SK-N-MC (cell line): Measurements from ENCODE around the gene SON.

ENCODE experiments used
- DNase-seq: peaks from one replicate; pipeline ENCODE4 v3.0.0-alpha.2; 2011; ENCODE audit warnings: low read depth, low spot score
- H3K27ac ChIP-seq: fragments of 200-600 bp; sonication (generic); 2 replicates; pipeline ENCODE4 v1.5.1; 2016; ENCODE audit warnings: mixed run types
- H3K36me3 ChIP-seq: fragments of 200-600 bp; sonication (generic); 2 replicates; pipeline ENCODE4 v1.6.1; 2017; ENCODE audit warnings: antibody characterized with exemption, low read length, mixed read lengths; ENCODE audit not compliant: insufficient read depth
- H3K4me3 ChIP-seq: fragments of 200-600 bp; sonication (generic); 2 replicates; pipeline ENCODE4 v1.5.1; 2016
- H3K9ac ChIP-seq: fragments of 200-600 bp; sonication (generic); 2 replicates; pipeline ENCODE4 v1.8.0; 2017; ENCODE audit warnings: mixed run types, mixed read lengths; ENCODE audit not compliant: insufficient read length
- H3K9me3 ChIP-seq: fragments of 200-600 bp; sonication (generic); 2 replicates; pipeline ENCODE4 v1.6.1; 2017; ENCODE audit warnings: low read depth, mild to moderate bottlenecking, antibody characterized with exemption, low read length, moderate library complexity, mixed read lengths
- EZH2 ChIP-seq: fragments of 200-600 bp; sonication (generic); IDR thresholded peaks from one replicate; pipeline ENCODE4 v1.6.1; 2017; ENCODE audit warnings: antibody characterized with exemption
- FOXP2 ChIP-seq: optimal IDR thresholded peaks from 2 replicates; pipeline ENCODE3; 2011; ENCODE audit warnings: mild to moderate bottlenecking, moderate library complexity; ENCODE audit not compliant: insufficient read depth; ENCODE audit errors: extremely low read length, control extremely low read depth
- POLR2AphosphoS5 ChIP-seq: IDR thresholded peaks from 2 replicates; pipeline ENCODE4 v1.6.1; 2012; ENCODE audit warnings: mild to moderate bottlenecking, low read depth, low read length, borderline replicate concordance

The SON gene

DNA sequence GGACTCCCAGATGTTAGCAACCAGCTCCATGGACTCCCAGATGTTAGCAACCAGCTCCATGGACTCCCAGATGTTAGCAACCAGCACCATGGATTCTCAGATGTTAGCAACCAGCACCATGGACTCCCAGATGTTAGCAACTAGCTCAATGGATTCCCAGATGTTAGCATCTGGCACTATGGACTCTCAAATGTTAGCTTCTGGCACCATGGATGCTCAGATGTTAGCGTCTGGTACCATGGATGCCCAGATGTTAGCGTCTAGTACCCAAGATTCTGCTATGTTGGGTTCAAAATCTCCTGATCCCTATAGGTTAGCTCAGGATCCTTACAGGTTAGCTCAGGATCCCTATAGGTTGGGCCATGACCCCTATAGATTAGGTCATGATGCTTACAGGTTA, 8.8 kb downstream of the SON start:
- H3K27ac ChIP-seq = no peak overlapping the region
- H3K36me3 ChIP-seq = peaks cover 96% of the 10 kb centered on the region
- DNase-seq = no peak
- H3K4me3 ChIP-seq = no peak overlapping the region
- TF ChIP-seq FOXP2 (no peak), POLR2AphosphoS5 (no peak), EZH2 (no peak)
- H3K9ac ChIP-seq = no peak overlapping the region
- no peaks in the 10 kb centered on the region for H3K9me3 ChIP-seq

DNA sequence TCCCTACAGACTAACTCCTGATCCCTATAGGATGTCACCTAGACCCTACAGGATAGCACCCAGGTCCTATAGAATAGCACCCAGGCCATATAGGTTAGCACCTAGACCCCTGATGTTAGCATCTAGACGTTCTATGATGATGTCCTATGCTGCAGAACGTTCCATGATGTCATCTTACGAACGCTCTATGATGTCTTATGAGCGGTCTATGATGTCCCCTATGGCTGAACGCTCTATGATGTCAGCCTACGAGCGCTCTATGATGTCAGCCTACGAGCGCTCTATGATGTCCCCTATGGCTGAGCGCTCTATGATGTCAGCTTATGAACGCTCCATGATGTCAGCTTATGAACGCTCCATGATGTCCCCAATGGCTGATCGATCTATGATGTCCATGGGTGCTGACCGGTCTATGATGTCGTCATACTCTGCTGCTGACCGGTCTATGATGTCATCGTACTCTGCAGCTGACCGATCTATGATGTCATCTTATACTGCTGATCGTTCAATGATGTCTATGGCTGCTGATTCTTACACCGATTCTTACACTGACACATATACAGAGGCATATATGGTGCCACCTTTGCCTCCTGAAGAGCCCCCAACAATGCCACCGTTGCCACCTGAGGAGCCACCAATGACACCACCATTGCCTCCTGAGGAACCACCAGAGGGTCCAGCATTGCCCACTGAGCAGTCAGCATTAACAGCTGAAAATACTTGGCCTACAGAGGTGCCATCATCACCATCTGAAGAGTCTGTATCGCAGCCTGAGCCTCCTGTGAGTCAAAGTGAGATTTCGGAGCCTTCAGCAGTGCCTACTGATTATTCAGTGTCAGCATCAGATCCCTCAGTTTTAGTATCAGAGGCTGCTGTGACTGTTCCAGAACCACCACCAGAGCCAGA, 9.5 kb downstream of the SON start:
- TF ChIP-seq FOXP2 = no peak
- TF ChIP-seq POLR2AphosphoS5 = no peak; the same call in 1 of the 2 replicates
- no peak for TF ChIP-seq EZH2
- no peak overlapping the region for H3K4me3 ChIP-seq
- H3K9ac ChIP-seq = no peak overlapping the region
- H3K36me3 ChIP-seq = peaks cover 96% of the 10 kb centered on the region
- no peak overlapping the region for H3K27ac ChIP-seq
- no peaks in the 10 kb centered on the region for H3K9me3 ChIP-seq
- DNase-seq = no peak

DNA sequence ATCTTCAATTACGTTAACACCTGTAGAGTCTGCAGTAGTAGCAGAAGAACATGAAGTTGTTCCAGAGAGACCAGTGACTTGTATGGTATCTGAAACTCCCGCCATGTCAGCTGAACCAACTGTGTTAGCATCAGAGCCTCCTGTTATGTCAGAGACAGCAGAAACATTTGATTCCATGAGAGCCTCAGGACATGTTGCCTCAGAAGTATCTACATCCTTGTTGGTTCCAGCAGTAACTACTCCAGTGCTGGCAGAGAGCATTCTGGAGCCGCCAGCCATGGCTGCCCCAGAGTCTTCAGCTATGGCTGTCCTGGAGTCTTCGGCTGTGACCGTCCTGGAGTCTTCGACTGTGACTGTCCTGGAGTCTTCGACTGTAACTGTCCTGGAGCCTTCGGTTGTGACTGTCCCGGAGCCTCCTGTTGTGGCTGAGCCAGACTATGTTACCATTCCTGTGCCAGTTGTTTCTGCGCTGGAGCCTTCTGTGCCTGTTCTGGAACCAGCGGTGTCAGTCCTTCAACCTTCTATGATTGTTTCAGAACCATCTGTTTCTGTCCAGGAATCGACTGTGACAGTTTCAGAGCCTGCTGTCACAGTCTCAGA, 10.3 kb downstream of the SON start:
- Histone ChIP-seq H3K9ac (no peak overlapping the region), H3K27ac (no peak overlapping the region), H3K9me3 (no peaks in the 10 kb centered on the region), H3K4me3 (no peak overlapping the region), H3K36me3 (peaks cover 96% of the 10 kb centered on the region)
- TF ChIP-seq POLR2AphosphoS5 (0 out of 2 replicates have a peak, but pooled peaks have one; percentile 20), EZH2 (no peak)
- no peak for DNase-seq

DNA sequence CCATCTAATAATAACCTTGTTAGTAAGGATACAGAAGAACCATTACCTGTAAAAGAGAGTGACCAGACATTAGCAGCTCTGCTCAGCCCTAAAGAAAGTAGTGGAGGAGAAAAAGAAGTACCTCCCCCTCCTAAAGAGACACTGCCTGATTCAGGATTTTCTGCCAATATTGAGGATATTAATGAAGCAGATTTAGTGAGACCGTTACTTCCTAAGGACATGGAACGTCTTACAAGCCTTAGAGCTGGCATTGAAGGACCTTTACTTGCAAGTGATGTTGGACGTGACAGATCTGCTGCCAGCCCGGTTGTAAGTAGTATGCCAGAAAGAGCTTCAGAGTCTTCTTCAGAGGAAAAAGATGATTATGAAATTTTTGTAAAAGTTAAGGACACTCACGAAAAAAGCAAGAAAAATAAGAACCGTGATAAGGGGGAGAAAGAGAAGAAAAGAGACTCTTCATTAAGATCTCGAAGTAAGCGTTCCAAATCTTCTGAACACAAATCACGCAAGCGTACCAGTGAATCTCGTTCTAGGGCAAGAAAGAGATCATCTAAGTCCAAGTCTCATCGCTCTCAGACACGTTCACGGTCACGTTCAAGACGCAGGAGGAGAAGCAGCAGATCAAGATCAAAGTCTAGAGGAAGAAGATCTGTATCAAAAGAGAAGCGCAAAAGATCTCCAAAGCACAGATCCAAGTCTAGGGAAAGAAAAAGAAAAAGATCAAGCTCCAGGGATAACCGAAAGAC, 11.6 kb downstream of the SON start:
- Histone ChIP-seq H3K27ac (no peak overlapping the region), H3K9ac (no peak overlapping the region), H3K9me3 (no peaks in the 10 kb centered on the region), H3K36me3 (peaks cover 96% of the 10 kb centered on the region), H3K4me3 (no peak overlapping the region)
- TF ChIP-seq FOXP2 (no peak), EZH2 (no peak), POLR2AphosphoS5 (no peak)
- DNase-seq = no peak

DNA sequence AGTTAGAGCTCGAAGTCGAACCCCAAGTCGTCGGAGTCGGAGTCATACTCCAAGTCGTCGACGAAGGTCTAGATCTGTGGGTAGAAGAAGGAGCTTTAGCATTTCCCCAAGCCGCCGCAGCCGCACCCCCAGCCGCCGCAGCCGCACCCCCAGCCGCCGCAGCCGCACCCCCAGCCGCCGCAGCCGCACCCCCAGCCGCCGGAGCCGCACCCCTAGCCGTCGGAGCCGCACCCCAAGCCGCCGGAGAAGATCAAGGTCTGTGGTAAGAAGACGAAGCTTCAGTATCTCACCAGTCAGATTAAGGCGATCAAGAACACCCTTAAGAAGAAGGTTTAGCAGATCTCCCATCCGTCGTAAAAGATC, 12.1 kb downstream of the SON start:
- no peak overlapping the region for H3K9ac ChIP-seq
- no peak overlapping the region for H3K4me3 ChIP-seq
- DNase-seq = no peak
- peaks cover 96% of the 10 kb centered on the region for H3K36me3 ChIP-seq
- H3K27ac ChIP-seq = no peak overlapping the region
- no peak for TF ChIP-seq EZH2
- TF ChIP-seq FOXP2 = no peak
- no peaks in the 10 kb centered on the region for H3K9me3 ChIP-seq

DNA sequence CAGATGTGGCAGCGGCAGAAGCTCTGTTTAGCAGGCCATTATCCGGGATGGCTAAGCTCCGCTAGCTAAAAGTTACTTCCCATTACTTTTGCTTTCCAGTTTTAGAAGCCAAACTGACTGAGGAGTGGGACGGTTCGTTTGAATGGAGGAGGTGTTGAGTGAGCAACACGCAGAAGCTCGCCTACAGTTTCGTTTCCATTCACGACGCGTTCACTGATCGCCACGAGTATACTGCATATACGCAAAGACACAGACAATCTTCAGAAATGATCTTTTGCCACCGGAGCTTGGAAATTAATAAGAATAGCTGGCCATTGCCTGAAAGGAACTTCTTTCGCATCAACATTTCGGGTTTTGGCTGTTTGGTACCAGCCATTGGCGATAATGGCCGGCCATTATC, 14.6 kb downstream of the SON start:
- no peaks in the 10 kb centered on the region for H3K9me3 ChIP-seq
- peaks cover 95% of the 10 kb centered on the region for H3K36me3 ChIP-seq
- H3K27ac ChIP-seq = no peak overlapping the region
- H3K9ac ChIP-seq = no peak overlapping the region
- TF ChIP-seq EZH2 (no peak), POLR2AphosphoS5 (no peak), FOXP2 (no peak)
- DNase-seq = no peak
- no peak overlapping the region for H3K4me3 ChIP-seq

DNA sequence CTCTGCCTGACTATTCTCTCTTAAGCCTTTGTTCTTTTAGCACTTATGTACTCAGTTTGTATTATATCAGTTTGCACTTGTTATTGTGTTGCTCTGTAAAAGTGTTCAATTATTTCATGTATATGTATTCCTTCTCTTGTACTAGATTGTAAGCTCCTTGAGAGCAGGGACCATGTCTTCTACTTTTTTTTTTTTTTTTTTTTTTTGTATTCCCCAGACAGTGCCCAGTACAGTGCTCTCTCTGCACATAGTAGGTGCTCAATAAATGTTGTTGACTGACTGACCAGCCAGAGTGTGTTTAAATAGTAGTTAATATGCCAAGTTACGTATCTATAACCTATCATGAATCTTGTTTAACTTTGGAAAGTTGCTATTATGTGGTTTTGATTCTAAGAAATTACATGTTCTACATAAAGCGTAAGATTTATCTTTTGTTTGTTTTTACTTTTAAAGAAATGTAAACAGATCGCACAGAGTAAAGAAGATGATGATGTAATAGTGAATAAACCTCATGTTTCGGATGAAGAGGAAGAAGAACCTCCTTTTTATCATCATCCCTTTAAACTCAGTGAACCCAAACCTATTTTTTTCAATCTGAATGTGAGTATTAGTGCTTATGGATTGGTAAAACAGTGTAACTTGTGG, 16.1 kb downstream of the SON start:
- Histone ChIP-seq H3K4me3 (no peak overlapping the region), H3K9ac (no peak overlapping the region), H3K36me3 (peaks cover 95% of the 10 kb centered on the region), H3K27ac (no peak overlapping the region), H3K9me3 (no peaks in the 10 kb centered on the region)
- TF ChIP-seq FOXP2 (no peak), EZH2 (no peak), POLR2AphosphoS5 (no peak)
- no peak for DNase-seq

DNA sequence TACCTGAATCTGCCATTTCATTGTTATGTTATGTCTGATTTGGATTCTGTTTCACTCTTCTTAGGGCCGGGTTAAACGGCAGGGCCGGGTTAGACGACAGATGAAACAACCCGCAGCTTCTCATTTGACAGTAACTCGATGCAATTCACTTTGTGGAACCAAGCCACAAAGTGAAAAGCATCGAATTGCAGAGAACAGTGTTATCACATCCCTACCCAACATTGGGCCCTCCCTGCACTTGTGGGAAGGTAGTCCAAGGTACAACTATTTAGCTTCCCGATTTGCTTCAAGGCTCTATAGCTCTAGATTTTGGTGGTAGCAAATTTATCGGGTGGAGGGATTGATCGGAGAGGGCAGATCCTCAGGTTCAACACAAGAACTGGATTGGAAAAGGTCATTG, 17.0 kb downstream of the SON start:
- H3K36me3 ChIP-seq = peaks cover 93% of the 10 kb centered on the region
- H3K4me3 ChIP-seq = no peak overlapping the region
- H3K9me3 ChIP-seq = no peaks in the 10 kb centered on the region
- no peak overlapping the region for H3K27ac ChIP-seq
- no peak overlapping the region for H3K9ac ChIP-seq
- no peak for DNase-seq
- no peak for TF ChIP-seq EZH2
- no peak for TF ChIP-seq FOXP2
